ENCODE measurements around the gene MAP2.

GRCh38 chr2:209602259-209602658 is 178.4 kb downstream of the MAP2 start:
- TF ChIP-seq, protein P1, sequence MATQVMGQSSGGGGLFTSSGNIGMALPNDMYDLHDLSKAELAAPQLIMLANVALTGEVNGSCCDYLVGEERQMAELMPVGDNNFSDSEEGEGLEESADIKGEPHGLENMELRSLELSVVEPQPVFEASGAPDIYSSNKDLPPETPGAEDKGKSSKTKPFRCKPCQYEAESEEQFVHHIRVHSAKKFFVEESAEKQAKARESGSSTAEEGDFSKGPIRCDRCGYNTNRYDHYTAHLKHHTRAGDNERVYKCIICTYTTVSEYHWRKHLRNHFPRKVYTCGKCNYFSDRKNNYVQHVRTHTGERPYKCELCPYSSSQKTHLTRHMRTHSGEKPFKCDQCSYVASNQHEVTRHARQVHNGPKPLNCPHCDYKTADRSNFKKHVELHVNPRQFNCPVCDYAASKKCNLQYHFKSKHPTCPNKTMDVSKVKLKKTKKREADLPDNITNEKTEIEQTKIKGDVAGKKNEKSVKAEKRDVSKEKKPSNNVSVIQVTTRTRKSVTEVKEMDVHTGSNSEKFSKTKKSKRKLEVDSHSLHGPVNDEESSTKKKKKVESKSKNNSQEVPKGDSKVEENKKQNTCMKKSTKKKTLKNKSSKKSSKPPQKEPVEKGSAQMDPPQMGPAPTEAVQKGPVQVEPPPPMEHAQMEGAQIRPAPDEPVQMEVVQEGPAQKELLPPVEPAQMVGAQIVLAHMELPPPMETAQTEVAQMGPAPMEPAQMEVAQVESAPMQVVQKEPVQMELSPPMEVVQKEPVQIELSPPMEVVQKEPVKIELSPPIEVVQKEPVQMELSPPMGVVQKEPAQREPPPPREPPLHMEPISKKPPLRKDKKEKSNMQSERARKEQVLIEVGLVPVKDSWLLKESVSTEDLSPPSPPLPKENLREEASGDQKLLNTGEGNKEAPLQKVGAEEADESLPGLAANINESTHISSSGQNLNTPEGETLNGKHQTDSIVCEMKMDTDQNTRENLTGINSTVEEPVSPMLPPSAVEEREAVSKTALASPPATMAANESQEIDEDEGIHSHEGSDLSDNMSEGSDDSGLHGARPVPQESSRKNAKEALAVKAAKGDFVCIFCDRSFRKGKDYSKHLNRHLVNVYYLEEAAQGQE (IDR thresholded peaks at IDR 0.05) = no peak
- TF ChIP-seq, protein P2, sequence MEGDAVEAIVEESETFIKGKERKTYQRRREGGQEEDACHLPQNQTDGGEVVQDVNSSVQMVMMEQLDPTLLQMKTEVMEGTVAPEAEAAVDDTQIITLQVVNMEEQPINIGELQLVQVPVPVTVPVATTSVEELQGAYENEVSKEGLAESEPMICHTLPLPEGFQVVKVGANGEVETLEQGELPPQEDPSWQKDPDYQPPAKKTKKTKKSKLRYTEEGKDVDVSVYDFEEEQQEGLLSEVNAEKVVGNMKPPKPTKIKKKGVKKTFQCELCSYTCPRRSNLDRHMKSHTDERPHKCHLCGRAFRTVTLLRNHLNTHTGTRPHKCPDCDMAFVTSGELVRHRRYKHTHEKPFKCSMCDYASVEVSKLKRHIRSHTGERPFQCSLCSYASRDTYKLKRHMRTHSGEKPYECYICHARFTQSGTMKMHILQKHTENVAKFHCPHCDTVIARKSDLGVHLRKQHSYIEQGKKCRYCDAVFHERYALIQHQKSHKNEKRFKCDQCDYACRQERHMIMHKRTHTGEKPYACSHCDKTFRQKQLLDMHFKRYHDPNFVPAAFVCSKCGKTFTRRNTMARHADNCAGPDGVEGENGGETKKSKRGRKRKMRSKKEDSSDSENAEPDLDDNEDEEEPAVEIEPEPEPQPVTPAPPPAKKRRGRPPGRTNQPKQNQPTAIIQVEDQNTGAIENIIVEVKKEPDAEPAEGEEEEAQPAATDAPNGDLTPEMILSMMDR (IDR thresholded peaks at IDR 0.05; ENCODE audit: low read depth, low read length, missing input control) = no peak
- TF ChIP-seq ZBTB33 (IDR thresholded peaks at IDR 0.05) = no peak
- TF ChIP-seq YY1 (IDR thresholded peaks at IDR 0.05) = no peak
- no peak for TF ChIP-seq SP1 (IDR thresholded peaks at IDR 0.05)
- no peak for TF ChIP-seq FOXA1 (IDR thresholded peaks at IDR 0.05)
- TF ChIP-seq EGR1 (IDR thresholded peaks at IDR 0.05; ENCODE audit: low read depth in 2 of 2) = no peak
- no peak for TF ChIP-seq RAD21 (IDR thresholded peaks at IDR 0.05)
- TF ChIP-seq, protein P3, sequence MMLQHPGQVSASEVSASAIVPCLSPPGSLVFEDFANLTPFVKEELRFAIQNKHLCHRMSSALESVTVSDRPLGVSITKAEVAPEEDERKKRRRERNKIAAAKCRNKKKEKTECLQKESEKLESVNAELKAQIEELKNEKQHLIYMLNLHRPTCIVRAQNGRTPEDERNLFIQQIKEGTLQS (IDR thresholded peaks at IDR 0.05) = no peak
- no peak for TF ChIP-seq GABPA (IDR thresholded peaks at IDR 0.05 in 1 of 2, conservative IDR thresholded peaks at IDR 0.05 in 1 of 2)
- TF ChIP-seq, protein P4, sequence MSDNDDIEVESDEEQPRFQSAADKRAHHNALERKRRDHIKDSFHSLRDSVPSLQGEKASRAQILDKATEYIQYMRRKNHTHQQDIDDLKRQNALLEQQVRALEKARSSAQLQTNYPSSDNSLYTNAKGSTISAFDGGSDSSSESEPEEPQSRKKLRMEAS (IDR thresholded peaks at IDR 0.05) = no peak
- no peak for TF ChIP-seq FOXA2 (IDR thresholded peaks at IDR 0.05)
- no peak for TF ChIP-seq TAF1 (conservative IDR thresholded peaks at IDR 0.05)
- TF ChIP-seq JUND (IDR thresholded peaks at IDR 0.05) = no peak

Data from liver (tissue), 3 donors.